Vagina (tissue), 2 donors: Measurements from ENCODE around the gene NOLC1. TPM values are rescaled to one million over a fixed set of nuclear protein-coding genes. Genes with fewer than 3 reads are reported as not detected.

Experiments
- DNase-seq, 2 donors: peaks; one replicate each; pipeline ENCODE4 v3.0.0-alpha.2; 2017; ENCODE audit errors: extremely low spot score in 2 of 2
- H3K27ac ChIP-seq: fragments of 200-600 bp; sonication (generic); one replicate; pipeline ENCODE4 v1.5.1; 2019
- H3K27me3 ChIP-seq: fragments of 200-600 bp; sonication (generic); one replicate; pipeline ENCODE4 v1.5.1; 2019
- H3K36me3 ChIP-seq, 2 donors: fragments of 200-600 bp; sonication (generic); one replicate each; pipeline ENCODE4 v1.5.1; 2017 to 2019
- H3K4me1 ChIP-seq: fragments of 200-600 bp; sonication (generic); one replicate; pipeline ENCODE4 v1.5.1; 2019
- H3K4me3 ChIP-seq, 2 donors: fragments of 200-600 bp; sonication (generic); 1 replicate in 1 of 2; 2 replicates in 1 of 2; pipeline ENCODE4 v1.5.1; 2016 to 2019
- H3K9me3 ChIP-seq: fragments of 200-600 bp; sonication (generic); one replicate; pipeline ENCODE4 v1.5.1; 2019
- POLR2A ChIP-seq, 2 donors: fragments of 450-650 bp; IDR thresholded peaks; one replicate each; pipeline ENCODE4 v1.6.1; 2017; ENCODE audit warnings: antibody characterized with exemption in 2 of 2, mild to moderate bottlenecking in 2 of 2, moderate library complexity in 2 of 2
- POLR2AphosphoS5 ChIP-seq, 2 donors: sonication (generic); formaldehyde crosslinking; IDR thresholded peaks; one replicate each; pipeline ENCODE4 v1.9.0; 2017; ENCODE audit warnings: antibody characterized with exemption in 2 of 2, mild to moderate bottlenecking in 2 of 2, low read depth in 1 of 2; ENCODE audit not compliant: insufficient read depth in 1 of 2
- intact Hi-C: fragments of 100-400 bp; cut with DNase I; formaldehyde crosslinking; loops from one replicate; pipeline ENCODE4 v1.15.1; 2023
- total RNA-seq: library from RNA; depleted of rRNA; stranded (reverse); fragments of >200 nt; gene quantifications from one replicate; pipeline ENCODE4 v1.2.3, GENCODE V29; 2016
- TF ChIP-seq, protein P1 (sequence below), 3 experiments: fragments of 450-650 bp in 2 of 3; fragments of 200-600 bp in 1 of 3; sonication (generic) in 1 of 3; IDR thresholded peaks; one replicate each; pipeline ENCODE4 v1.5.1; 2017 to 2019; ENCODE audit warnings: antibody characterized with exemption in 3 of 3, mild to moderate bottlenecking in 2 of 3, moderate library complexity in 2 of 3

NOLC1 gene
- total RNA-seq, 1 donor from 2014 or later, result 61.9 TPM

DNA sequence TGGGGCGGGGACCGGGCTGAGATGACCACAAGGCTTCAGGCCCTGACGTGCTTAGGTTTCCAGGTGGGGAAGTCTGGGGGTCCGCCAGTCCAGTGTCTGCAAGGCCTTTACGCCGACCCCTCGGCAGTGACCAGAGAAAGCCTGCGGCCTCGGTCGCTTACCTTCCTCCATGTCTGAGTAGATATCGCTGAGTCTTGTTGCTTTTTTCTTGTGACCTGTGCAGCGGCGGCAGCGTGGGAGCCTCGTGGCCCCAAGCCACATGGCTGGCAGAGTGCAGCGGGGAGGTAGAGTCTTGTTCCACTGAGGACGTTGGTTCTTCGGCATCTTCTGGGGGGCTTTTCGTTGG is 329 bp downstream of the NOLC1 start:
- DNase-seq, result no peak
- peaks cover 29% of the 10 kb centered on the region for H3K4me1 ChIP-seq
- TF ChIP-seq, protein P1, sequence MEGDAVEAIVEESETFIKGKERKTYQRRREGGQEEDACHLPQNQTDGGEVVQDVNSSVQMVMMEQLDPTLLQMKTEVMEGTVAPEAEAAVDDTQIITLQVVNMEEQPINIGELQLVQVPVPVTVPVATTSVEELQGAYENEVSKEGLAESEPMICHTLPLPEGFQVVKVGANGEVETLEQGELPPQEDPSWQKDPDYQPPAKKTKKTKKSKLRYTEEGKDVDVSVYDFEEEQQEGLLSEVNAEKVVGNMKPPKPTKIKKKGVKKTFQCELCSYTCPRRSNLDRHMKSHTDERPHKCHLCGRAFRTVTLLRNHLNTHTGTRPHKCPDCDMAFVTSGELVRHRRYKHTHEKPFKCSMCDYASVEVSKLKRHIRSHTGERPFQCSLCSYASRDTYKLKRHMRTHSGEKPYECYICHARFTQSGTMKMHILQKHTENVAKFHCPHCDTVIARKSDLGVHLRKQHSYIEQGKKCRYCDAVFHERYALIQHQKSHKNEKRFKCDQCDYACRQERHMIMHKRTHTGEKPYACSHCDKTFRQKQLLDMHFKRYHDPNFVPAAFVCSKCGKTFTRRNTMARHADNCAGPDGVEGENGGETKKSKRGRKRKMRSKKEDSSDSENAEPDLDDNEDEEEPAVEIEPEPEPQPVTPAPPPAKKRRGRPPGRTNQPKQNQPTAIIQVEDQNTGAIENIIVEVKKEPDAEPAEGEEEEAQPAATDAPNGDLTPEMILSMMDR (IDR thresholded peaks at IDR 0.05), result no peak
- TF ChIP-seq POLR2AphosphoS5 (IDR thresholded peaks at IDR 0.05; ENCODE audit: insufficient read depth in 1 of 2, low read depth in 1 of 2) (no peak), POLR2A (IDR thresholded peaks at IDR 0.05) (no peak)
- no peaks in the 10 kb centered on the region for H3K9me3 ChIP-seq
- H3K27me3 ChIP-seq, result no peaks in the 10 kb centered on the region
- peaks cover 0 to 36% of the 10 kb centered on the region in 2 donors for H3K36me3 ChIP-seq
- intact Hi-C loops, result loop anchor here (2.0 kb wide), 1 partner anchor 20 kb away; the partner anchor contains the start of gene PPRC1
- peak overlapping the region; percentile 81 for H3K27ac ChIP-seq
- H3K4me3 ChIP-seq, result peak overlapping the region; percentile 66 to 93

DNA sequence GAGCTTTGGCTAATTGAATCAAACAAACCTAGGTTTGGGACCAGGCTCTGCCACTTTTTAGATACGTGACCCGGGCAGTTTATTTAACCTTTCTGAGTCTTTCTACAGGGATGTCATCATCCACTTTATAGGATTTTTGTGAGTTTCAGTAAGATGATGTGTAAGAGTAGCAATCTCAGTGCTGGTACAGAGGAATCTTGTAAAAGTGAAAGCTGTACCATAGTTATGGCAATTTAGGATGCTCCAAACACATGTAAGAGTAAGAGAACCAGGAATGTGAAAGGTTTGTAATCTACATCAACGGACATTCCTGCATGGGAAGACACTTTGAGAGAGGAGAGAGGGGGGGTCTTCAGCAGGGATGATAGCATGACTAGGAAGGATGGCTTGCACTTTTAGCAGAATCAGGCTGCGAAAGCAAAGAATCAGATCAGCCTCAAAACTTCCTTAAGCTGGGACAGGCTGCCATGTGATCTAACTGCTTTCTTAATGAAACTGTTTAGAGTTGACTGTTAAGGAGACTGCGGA is 968 bp downstream of the NOLC1 start:
- Histone ChIP-seq H3K9me3 (no peaks in the 10 kb centered on the region), H3K27me3 (no peaks in the 10 kb centered on the region), H3K36me3 (peaks cover 0 to 41% of the 10 kb centered on the region in 2 donors), H3K4me3 (peak overlapping the region; percentile 66 to 93), H3K4me1 (peaks cover 29% of the 10 kb centered on the region), H3K27ac (peak overlapping the region; percentile 81)
- DNase-seq, result no peak
- intact Hi-C loops, result loop anchor here (2.0 kb wide), 1 partner anchor 20 kb away; the partner anchor contains the start of gene PPRC1
- no peak for TF ChIP-seq POLR2AphosphoS5 (IDR thresholded peaks at IDR 0.05; ENCODE audit: insufficient read depth in 1 of 2, low read depth in 1 of 2)
- TF ChIP-seq, protein P1 (IDR thresholded peaks at IDR 0.05), result no peak
- no peak for TF ChIP-seq POLR2A (IDR thresholded peaks at IDR 0.05)

DNA sequence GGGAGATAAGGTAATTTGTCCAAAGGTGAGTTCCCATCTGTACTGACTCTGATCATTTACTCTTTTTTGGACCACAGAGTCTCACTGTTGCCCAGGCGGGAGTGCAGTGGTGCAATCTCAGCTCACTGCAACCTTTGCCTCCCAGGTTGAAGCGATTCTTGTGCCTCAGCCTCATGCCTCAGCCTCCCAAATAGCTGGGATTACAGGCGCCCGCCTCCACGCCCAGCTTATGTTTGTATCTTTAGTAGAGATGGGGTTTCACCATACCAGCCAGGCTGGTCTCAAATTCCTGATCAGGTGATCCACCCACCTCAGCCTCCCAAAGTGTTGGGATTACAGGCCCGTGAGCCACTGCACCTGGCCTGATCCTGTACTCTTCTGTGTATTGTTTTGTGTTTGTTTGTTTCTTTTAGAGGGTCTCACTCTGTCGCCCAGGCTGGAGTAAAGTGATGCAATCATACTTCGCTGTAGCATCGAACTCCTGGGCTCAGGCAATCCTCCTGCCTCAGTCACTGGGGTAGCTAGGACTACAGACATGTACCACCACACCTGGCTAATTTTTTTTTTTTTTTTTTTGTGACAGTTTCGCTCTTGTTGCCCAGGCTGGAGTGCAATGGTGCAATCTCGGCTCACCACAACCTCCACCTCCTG is 2.4 kb downstream of the NOLC1 start:
- TF ChIP-seq, protein P1 (IDR thresholded peaks at IDR 0.05), result no peak
- TF ChIP-seq POLR2A (IDR thresholded peaks at IDR 0.05) (no peak), POLR2AphosphoS5 (IDR thresholded peaks at IDR 0.05; ENCODE audit: insufficient read depth in 1 of 2, low read depth in 1 of 2) (no peak)
- H3K4me1 ChIP-seq, result peaks cover 29% of the 10 kb centered on the region
- no peak overlapping the region for H3K4me3 ChIP-seq
- no peak for DNase-seq
- H3K27ac ChIP-seq, result no peak overlapping the region
- H3K9me3 ChIP-seq, result no peaks in the 10 kb centered on the region
- peaks cover 0 to 41% of the 10 kb centered on the region in 2 donors for H3K36me3 ChIP-seq
- no peaks in the 10 kb centered on the region for H3K27me3 ChIP-seq
- intact Hi-C loops, result no loop called here

DNA sequence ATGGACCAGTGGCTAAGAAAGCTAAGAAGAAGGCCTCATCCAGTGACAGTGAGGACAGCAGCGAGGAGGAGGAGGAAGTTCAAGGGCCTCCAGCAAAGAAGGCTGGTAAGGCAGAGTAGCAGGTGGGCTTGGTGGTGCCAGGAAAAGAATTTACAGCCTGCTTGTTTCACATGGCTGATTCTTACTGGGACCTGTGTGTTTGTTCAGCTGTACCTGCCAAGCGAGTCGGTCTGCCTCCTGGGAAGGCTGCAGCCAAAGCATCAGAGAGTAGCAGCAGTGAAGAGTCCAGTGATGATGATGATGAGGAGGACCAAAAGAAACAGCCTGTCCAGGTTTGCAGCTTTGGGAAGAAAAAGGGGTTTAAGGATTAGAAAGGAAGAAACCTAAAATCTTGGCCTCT is 5.0 kb downstream of the NOLC1 start:
- peaks cover 25% of the 10 kb centered on the region for H3K4me1 ChIP-seq
- peaks cover 20 to 56% of the 10 kb centered on the region in 2 donors for H3K36me3 ChIP-seq

More for the DNA sequence above, 5.0 kb downstream of the NOLC1 start:
- TF ChIP-seq, protein P1 (IDR thresholded peaks at IDR 0.05), result no peak
- TF ChIP-seq POLR2AphosphoS5 (IDR thresholded peaks at IDR 0.05; ENCODE audit: insufficient read depth in 1 of 2, low read depth in 1 of 2) (no peak), POLR2A (IDR thresholded peaks at IDR 0.05) (no peak)
- H3K27me3 ChIP-seq, result no peaks in the 10 kb centered on the region
- intact Hi-C loops, result no loop called here
- no peak overlapping the region for H3K27ac ChIP-seq
- DNase-seq, result no peak
- no peak overlapping the region for H3K4me3 ChIP-seq
- H3K9me3 ChIP-seq, result no peaks in the 10 kb centered on the region
